K562 (cell line): ENCODE data around the gene GNG7.

Source experiments
- MBD1 ChIP-seq: fragments of 250-450 bp; sonication (Bioruptor Pico); IDR thresholded peaks from 2 replicates; pipeline ENCODE4 v1.8.0; 2022; ENCODE audit warnings: inconsistent platforms
- POLR2A ChIP-seq: fragments of 450-650 bp; conservative IDR thresholded peaks from 2 replicates; pipeline ENCODE4 v1.6.1; 2016
- TF ChIP-seq, protein P1 (sequence below), 3 experiments: IDR thresholded peaks in 2 of 3; conservative IDR thresholded peaks in 1 of 3; 2 replicates each; pipeline ENCODE4 v1.5.1; 2011 to 2012; ENCODE audit warnings: low read length in 3 of 3, mild to moderate bottlenecking in 3 of 3, control low read depth in 2 of 3, improper control_type of control experiment in 1 of 3, inconsistent platforms in 1 of 3, low read depth in 1 of 3, mixed read lengths in 1 of 3, moderate library complexity in 1 of 3; ENCODE audit not compliant: insufficient read depth in 2 of 3
- TF ChIP-seq, protein P2 (sequence below): fragments of 450-650 bp; IDR thresholded peaks from 2 replicates; pipeline ENCODE4 v1.6.1; 2016; ENCODE audit warnings: antibody characterized with exemption
- TF ChIP-seq, protein P3 (sequence below): conservative IDR thresholded peaks from 2 replicates; pipeline ENCODE4 v1.6.1; 2011; ENCODE audit warnings: low read depth, mild to moderate bottlenecking, low read length; ENCODE audit not compliant: control insufficient read depth

GRCh38 chr19:2495130-2495641 lies 207.3 kb downstream of the GNG7 start:
- TF ChIP-seq, protein P1, sequence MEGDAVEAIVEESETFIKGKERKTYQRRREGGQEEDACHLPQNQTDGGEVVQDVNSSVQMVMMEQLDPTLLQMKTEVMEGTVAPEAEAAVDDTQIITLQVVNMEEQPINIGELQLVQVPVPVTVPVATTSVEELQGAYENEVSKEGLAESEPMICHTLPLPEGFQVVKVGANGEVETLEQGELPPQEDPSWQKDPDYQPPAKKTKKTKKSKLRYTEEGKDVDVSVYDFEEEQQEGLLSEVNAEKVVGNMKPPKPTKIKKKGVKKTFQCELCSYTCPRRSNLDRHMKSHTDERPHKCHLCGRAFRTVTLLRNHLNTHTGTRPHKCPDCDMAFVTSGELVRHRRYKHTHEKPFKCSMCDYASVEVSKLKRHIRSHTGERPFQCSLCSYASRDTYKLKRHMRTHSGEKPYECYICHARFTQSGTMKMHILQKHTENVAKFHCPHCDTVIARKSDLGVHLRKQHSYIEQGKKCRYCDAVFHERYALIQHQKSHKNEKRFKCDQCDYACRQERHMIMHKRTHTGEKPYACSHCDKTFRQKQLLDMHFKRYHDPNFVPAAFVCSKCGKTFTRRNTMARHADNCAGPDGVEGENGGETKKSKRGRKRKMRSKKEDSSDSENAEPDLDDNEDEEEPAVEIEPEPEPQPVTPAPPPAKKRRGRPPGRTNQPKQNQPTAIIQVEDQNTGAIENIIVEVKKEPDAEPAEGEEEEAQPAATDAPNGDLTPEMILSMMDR (IDR thresholded peaks at IDR 0.05 in 2 of 3, conservative IDR thresholded peaks at IDR 0.05 in 1 of 3; ENCODE audit: insufficient read depth in 2 of 3, low read depth in 1 of 3, low read length in 3 of 3): no peak
- TF ChIP-seq MBD1 (CRISPR knock-in tag) (no peak), POLR2A (no peak)
- TF ChIP-seq, protein P2, sequence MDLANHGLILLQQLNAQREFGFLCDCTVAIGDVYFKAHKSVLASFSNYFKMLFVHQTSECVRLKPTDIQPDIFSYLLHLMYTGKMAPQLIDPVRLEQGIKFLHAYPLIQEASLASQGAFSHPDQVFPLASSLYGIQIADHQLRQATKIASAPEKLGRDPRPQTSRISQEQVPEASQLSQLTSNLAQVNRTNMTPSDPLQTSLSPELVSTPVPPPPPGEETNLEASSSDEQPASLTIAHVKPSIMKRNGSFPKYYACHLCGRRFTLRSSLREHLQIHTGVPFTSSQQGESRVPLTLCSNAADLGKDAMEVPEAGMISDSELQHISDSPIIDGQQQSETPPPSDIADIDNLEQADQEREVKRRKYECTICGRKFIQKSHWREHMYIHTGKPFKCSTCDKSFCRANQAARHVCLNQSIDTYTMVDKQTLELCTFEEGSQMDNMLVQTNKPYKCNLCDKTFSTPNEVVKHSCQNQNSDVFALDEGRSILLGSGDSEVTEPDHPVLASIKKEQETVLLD: no peak
- TF ChIP-seq, protein P3, sequence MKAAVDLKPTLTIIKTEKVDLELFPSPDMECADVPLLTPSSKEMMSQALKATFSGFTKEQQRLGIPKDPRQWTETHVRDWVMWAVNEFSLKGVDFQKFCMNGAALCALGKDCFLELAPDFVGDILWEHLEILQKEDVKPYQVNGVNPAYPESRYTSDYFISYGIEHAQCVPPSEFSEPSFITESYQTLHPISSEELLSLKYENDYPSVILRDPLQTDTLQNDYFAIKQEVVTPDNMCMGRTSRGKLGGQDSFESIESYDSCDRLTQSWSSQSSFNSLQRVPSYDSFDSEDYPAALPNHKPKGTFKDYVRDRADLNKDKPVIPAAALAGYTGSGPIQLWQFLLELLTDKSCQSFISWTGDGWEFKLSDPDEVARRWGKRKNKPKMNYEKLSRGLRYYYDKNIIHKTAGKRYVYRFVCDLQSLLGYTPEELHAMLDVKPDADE: no peak
